ENCODE measurements around the gene CCN5. TPM values are rescaled to one million over a fixed set of nuclear protein-coding genes. Genes with fewer than 3 reads are reported as not detected.

The CCN5 gene
- total RNA-seq, 1 donor from 2014 or later, result not detected

DNA sequence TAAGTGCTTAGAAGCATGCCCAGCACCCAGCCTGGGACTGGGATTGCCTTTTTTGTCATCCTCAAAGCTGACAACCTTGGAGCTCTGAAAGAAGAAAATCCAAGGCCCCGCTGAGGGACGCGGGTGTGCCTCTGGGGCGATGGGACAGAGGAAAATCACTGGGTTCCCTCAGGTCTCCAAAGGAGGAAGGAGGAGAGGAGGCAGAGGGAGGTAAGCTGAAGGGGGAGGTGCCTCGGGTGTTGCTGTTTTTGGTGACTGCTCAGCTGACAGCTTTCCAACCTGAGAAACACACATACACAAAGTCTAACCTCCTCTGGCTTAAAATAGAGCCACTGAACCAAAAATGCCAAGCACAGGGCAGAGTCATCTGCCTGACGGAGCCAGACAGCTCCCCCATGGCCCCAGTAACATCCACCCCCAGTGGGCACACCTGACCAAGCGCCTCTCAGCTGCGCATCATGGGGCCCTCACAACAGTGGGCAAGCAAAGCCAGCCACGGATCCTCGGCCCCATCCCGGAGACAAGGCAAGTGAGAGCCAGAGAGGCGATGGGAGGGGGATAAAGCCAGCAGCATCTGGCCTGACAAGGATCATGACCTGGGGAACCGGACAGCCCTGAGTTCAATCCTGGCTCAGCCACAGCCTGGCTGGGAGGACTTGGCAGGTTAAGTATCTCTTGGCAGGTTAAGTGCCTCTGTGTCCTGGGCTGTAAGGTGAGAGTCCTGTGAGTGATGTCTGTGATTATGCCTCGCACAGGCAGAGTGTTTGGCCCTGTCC lies 27.3 kb downstream of the CCN5 start:
- Histone ChIP-seq H3K27me3 (peaks cover 64% of the 10 kb centered on the region), H3K4me3 (no peak overlapping the region), H3K36me3 (no peaks in the 10 kb centered on the region), H3K4me1 (peaks cover 5% of the 10 kb centered on the region), H4K20me1 (ENCODE audit: low read depth) (no peaks in the 10 kb centered on the region), H2AFZ (replicated peaks) (no peak overlapping the region), H3K79me2 (ENCODE audit: low read depth) (no peaks in the 10 kb centered on the region), H3K9ac (no peak overlapping the region), H3K4me2 (no peak overlapping the region), H3F3A (ENCODE audit: low read depth) (peaks cover 24% of the 10 kb centered on the region), H3K9me3 (ENCODE audit: low read depth) (no peaks in the 10 kb centered on the region), H3K27ac (no peak overlapping the region)
- no peaks in the 10 kb centered on the region for H3K36me3 Mint-ChIP-seq
- H3K9me3 Mint-ChIP-seq, result peaks cover 4% of the 10 kb centered on the region
- H3K27me3 Mint-ChIP-seq (ENCODE audit: insufficient read depth, low read depth), result peaks cover 28% of the 10 kb centered on the region
- H3K4me1 Mint-ChIP-seq, result peaks cover 19% of the 10 kb centered on the region
- no peak overlapping the region for H3K4me3 Mint-ChIP-seq
- TF ChIP-seq EZH2 (IDR thresholded peaks at IDR 0.05) (no peak), EZH2phosphoT487 (IDR thresholded peaks at IDR 0.05) (no peak)
- TF ChIP-seq, protein P1, sequence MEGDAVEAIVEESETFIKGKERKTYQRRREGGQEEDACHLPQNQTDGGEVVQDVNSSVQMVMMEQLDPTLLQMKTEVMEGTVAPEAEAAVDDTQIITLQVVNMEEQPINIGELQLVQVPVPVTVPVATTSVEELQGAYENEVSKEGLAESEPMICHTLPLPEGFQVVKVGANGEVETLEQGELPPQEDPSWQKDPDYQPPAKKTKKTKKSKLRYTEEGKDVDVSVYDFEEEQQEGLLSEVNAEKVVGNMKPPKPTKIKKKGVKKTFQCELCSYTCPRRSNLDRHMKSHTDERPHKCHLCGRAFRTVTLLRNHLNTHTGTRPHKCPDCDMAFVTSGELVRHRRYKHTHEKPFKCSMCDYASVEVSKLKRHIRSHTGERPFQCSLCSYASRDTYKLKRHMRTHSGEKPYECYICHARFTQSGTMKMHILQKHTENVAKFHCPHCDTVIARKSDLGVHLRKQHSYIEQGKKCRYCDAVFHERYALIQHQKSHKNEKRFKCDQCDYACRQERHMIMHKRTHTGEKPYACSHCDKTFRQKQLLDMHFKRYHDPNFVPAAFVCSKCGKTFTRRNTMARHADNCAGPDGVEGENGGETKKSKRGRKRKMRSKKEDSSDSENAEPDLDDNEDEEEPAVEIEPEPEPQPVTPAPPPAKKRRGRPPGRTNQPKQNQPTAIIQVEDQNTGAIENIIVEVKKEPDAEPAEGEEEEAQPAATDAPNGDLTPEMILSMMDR (IDR thresholded peaks at IDR 0.05), result no peak
- DNase-seq (ENCODE audit: low spot score), result no peak
- no peak overlapping the region for H3K27ac Mint-ChIP-seq

- peaks cover 4% of the 10 kb centered on the region for H3K9me3 Mint-ChIP-seq
- Histone ChIP-seq H3K4me1 (peaks cover 5% of the 10 kb centered on the region), H3K4me3 (no peak overlapping the region), H3F3A (ENCODE audit: low read depth) (peaks cover 31% of the 10 kb centered on the region), H3K9me3 (ENCODE audit: low read depth) (no peaks in the 10 kb centered on the region), H3K27me3 (peaks cover 64% of the 10 kb centered on the region), H3K79me2 (ENCODE audit: low read depth) (no peaks in the 10 kb centered on the region), H3K27ac (no peak overlapping the region), H2AFZ (replicated peaks) (no peak overlapping the region), H4K20me1 (ENCODE audit: low read depth) (no peaks in the 10 kb centered on the region), H3K4me2 (no peak overlapping the region), H3K9ac (no peak overlapping the region), H3K36me3 (no peaks in the 10 kb centered on the region)
- H3K27me3 Mint-ChIP-seq (ENCODE audit: insufficient read depth, low read depth), result peaks cover 28% of the 10 kb centered on the region
- DNase-seq (ENCODE audit: low spot score), result no peak
- H3K36me3 Mint-ChIP-seq, result no peaks in the 10 kb centered on the region
- TF ChIP-seq EZH2phosphoT487 (IDR thresholded peaks at IDR 0.05) (no peak), EZH2 (IDR thresholded peaks at IDR 0.05) (no peak)
- TF ChIP-seq, protein P1 (IDR thresholded peaks at IDR 0.05), result no peak
- peaks cover 19% of the 10 kb centered on the region for H3K4me1 Mint-ChIP-seq
- no peak overlapping the region for H3K27ac Mint-ChIP-seq
- no peak overlapping the region for H3K4me3 Mint-ChIP-seq
These were observed 28.0 kb downstream of the CCN5 start for GRCh38 chr20:44743080-44743701.

GRCh38 chr20:44743916-44744655 lies 28.9 kb downstream of the CCN5 start:
- H3K4me3 ChIP-seq, result no peak overlapping the region
- H3F3A ChIP-seq (ENCODE audit: low read depth), result peaks cover 31% of the 10 kb centered on the region
- DNase-seq (ENCODE audit: low spot score), result no peak
- no peaks in the 10 kb centered on the region for H3K36me3 ChIP-seq
- H2AFZ ChIP-seq (replicated peaks), result no peak overlapping the region
- H3K9me3 Mint-ChIP-seq, result no peaks in the 10 kb centered on the region
- no peaks in the 10 kb centered on the region for H3K79me2 ChIP-seq (ENCODE audit: low read depth)
- peaks cover 15% of the 10 kb centered on the region for H3K4me1 Mint-ChIP-seq
- no peak overlapping the region for H3K4me2 ChIP-seq
- H3K9ac ChIP-seq, result no peak overlapping the region
- peaks cover 27% of the 10 kb centered on the region for H3K27me3 Mint-ChIP-seq (ENCODE audit: insufficient read depth, low read depth)
- no peak overlapping the region for H3K27ac ChIP-seq
- TF ChIP-seq, protein P1 (IDR thresholded peaks at IDR 0.05), result no peak
- no peaks in the 10 kb centered on the region for H3K36me3 Mint-ChIP-seq
- H3K9me3 ChIP-seq (ENCODE audit: low read depth), result no peaks in the 10 kb centered on the region
- H3K4me3 Mint-ChIP-seq, result no peak overlapping the region
- no peak overlapping the region for H3K27ac Mint-ChIP-seq
- H4K20me1 ChIP-seq (ENCODE audit: low read depth), result no peaks in the 10 kb centered on the region
- H3K27me3 ChIP-seq, result peaks cover 69% of the 10 kb centered on the region
- H3K4me1 ChIP-seq, result peaks cover 5% of the 10 kb centered on the region

All from neural progenitor cell (in vitro differentiated cells).